ENCODE data around the gene PCDH9.

PCDH9 gene

GRCh38 chr13:67049744-67050143 lies 180.4 kb downstream of the PCDH9 start:
- no peak for TF ChIP-seq CTCF (conservative IDR thresholded peaks at IDR 0.05; ENCODE audit: control insufficient read depth, insufficient read depth, low read depth, low read length)
- no peak overlapping the region for H3K4me3 ChIP-seq (ENCODE audit: control insufficient read depth, low read depth, low read length)
- DNase-seq (ENCODE audit: low read depth) = no peak

- no peak for TF ChIP-seq CTCF (conservative IDR thresholded peaks at IDR 0.05; ENCODE audit: control insufficient read depth, insufficient read depth, low read depth, low read length)
- no peak overlapping the region for H3K4me3 ChIP-seq (ENCODE audit: control insufficient read depth, low read depth, low read length)
- peak; percentile 70 for DNase-seq (ENCODE audit: low read depth)
Measured at GRCh38 chr13:67048821-67049150, 181.3 kb downstream of the PCDH9 start.

GRCh38 chr13:67048084-67048820 lies 181.9 kb downstream of the PCDH9 start:
- DNase-seq (ENCODE audit: low read depth) = peak; percentile 45
- no peak overlapping the region for H3K4me3 ChIP-seq (ENCODE audit: control insufficient read depth, low read depth, low read length)
- no peak for TF ChIP-seq CTCF (conservative IDR thresholded peaks at IDR 0.05; ENCODE audit: control insufficient read depth, insufficient read depth, low read depth, low read length)

- TF ChIP-seq CTCF (conservative IDR thresholded peaks at IDR 0.05; ENCODE audit: control insufficient read depth, insufficient read depth, low read depth, low read length) = no peak
- DNase-seq (ENCODE audit: low read depth) = no peak
- H3K4me3 ChIP-seq (ENCODE audit: control insufficient read depth, low read depth, low read length) = no peak overlapping the region
Measured at GRCh38 chr13:67045357-67045756, 184.8 kb downstream of the PCDH9 start.

GRCh38 chr13:67043901-67044300 lies 186.2 kb downstream of the PCDH9 start:
- no peak overlapping the region for H3K4me3 ChIP-seq (ENCODE audit: control insufficient read depth, low read depth, low read length)
- TF ChIP-seq CTCF (conservative IDR thresholded peaks at IDR 0.05; ENCODE audit: control insufficient read depth, insufficient read depth, low read depth, low read length) = no peak
- DNase-seq (ENCODE audit: low read depth) = peak; percentile 52

- no peak for DNase-seq (ENCODE audit: low read depth)
- no peak for TF ChIP-seq CTCF (conservative IDR thresholded peaks at IDR 0.05; ENCODE audit: control insufficient read depth, insufficient read depth, low read depth, low read length)
- H3K4me3 ChIP-seq (ENCODE audit: control insufficient read depth, low read depth, low read length) = no peak overlapping the region
Measured at GRCh38 chr13:67042556-67042955, 187.6 kb downstream of the PCDH9 start.
